ENCODE results near the gene L1CAM.

Gene L1CAM

DNA sequence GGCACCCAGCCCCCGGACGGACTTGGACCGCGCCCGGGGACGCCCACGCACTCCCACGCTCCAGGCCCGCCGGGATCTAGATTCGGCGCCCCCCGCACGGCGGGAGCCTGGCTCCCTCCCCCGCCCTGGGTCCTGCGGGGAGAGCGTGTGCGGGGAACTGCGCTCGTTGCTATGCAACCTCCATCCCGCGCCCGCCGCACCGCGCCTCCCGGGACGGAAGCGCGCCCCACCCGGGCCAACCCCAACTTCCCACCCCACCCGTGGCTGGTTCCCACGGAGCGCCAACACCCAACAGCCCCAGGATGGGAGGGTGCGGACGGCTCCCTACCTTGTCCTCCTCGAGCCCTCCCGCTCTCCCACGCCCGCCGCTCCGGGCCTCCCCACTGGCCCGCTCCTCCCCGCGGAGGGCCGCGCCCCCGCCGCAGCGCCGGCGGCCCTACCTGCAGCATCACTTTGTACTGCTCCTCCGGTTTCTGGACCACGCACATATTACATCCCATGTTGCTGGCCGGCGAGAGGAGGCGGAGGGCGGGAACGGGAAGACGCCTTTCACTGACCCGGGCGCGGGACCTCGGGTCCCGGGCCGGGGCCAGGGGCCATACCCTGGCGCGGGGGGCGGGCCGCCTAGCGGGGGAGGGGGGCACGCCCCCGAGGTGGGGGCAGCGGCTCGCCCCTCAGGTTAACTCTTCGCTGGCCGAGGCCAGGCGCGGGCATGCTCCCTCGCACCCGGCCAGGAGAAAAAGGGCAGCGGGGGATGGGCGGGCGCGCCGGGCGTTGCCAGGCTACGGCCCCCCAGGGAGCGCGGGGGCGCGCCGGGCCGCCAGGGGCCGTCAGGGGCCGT is 56.0 kb downstream of the L1CAM start, which contains the start of gene PDZD4 (continued):
- TF ChIP-seq, protein P1, sequence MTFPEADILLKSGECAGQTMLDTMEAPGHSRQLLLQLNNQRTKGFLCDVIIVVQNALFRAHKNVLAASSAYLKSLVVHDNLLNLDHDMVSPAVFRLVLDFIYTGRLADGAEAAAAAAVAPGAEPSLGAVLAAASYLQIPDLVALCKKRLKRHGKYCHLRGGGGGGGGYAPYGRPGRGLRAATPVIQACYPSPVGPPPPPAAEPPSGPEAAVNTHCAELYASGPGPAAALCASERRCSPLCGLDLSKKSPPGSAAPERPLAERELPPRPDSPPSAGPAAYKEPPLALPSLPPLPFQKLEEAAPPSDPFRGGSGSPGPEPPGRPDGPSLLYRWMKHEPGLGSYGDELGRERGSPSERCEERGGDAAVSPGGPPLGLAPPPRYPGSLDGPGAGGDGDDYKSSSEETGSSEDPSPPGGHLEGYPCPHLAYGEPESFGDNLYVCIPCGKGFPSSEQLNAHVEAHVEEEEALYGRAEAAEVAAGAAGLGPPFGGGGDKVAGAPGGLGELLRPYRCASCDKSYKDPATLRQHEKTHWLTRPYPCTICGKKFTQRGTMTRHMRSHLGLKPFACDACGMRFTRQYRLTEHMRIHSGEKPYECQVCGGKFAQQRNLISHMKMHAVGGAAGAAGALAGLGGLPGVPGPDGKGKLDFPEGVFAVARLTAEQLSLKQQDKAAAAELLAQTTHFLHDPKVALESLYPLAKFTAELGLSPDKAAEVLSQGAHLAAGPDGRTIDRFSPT (tag by site-specific recombination; IDR thresholded peaks at IDR 0.05) = no peak
- TF ChIP-seq OVOL3 (tag by site-specific recombination; IDR thresholded peaks at IDR 0.05) = no peak
- TF ChIP-seq ZNF391 (tag by site-specific recombination; IDR thresholded peaks at IDR 0.05; ENCODE audit: borderline replicate concordance, low read depth) = no peak
- TF ChIP-seq ZNF555 (tag by site-specific recombination; conservative IDR thresholded peaks at IDR 0.05) = no peak
- peak; percentile 63 for TF ChIP-seq ZBTB8A (tag by site-specific recombination; IDR thresholded peaks at IDR 0.05)
- no peak for TF ChIP-seq HOXC10 (CRISPR knock-in tag; IDR thresholded peaks at IDR 0.05)
- TF ChIP-seq TRIM28 (IDR thresholded peaks at IDR 0.05; ENCODE audit: borderline replicate concordance, low read length) = no peak
- TF ChIP-seq, protein P2, sequence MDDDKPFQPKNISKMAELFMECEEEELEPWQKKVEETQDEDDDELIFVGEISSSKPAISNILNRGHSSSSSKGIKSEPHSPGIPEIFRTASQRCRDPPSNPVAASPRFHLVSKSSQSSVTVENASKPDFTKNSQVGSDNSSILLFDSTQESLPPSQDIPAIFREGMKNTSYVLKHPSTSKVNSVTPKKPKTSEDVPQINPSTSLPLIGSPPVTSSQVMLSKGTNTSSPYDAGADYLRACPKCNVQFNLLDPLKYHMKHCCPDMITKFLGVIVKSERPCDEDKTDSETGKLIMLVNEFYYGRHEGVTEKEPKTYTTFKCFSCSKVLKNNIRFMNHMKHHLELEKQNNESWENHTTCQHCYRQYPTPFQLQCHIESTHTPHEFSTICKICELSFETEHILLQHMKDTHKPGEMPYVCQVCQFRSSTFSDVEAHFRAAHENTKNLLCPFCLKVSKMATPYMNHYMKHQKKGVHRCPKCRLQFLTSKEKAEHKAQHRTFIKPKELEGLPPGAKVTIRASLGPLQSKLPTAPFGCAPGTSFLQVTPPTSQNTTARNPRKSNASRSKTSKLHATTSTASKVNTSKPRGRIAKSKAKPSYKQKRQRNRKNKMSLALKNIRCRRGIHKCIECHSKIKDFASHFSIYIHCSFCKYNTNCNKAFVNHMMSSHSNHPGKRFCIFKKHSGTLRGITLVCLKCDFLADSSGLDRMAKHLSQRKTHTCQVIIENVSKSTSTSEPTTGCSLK (tag by site-specific recombination; IDR thresholded peaks at IDR 0.05) = no peak
- TF ChIP-seq ZNF23 (tag by site-specific recombination; IDR thresholded peaks at IDR 0.05; ENCODE audit: borderline replicate concordance) = no peak
- TF ChIP-seq ZNF677 (tag by site-specific recombination; IDR thresholded peaks at IDR 0.05) = no peak
- no peak for TF ChIP-seq ZNF549 (tag by site-specific recombination; IDR thresholded peaks at IDR 0.05)
- no peak for TF ChIP-seq ZXDB (tag by site-specific recombination; IDR thresholded peaks at IDR 0.05)
- TF ChIP-seq EGR2 (tag by site-specific recombination; IDR thresholded peaks at IDR 0.05; ENCODE audit: low read depth) = peak; percentile 94
- TF ChIP-seq, protein P3, sequence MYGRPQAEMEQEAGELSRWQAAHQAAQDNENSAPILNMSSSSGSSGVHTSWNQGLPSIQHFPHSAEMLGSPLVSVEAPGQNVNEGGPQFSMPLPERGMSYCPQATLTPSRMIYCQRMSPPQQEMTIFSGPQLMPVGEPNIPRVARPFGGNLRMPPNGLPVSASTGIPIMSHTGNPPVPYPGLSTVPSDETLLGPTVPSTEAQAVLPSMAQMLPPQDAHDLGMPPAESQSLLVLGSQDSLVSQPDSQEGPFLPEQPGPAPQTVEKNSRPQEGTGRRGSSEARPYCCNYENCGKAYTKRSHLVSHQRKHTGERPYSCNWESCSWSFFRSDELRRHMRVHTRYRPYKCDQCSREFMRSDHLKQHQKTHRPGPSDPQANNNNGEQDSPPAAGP (tag by site-specific recombination; IDR thresholded peaks at IDR 0.05) = no peak
- TF ChIP-seq, protein P4, sequence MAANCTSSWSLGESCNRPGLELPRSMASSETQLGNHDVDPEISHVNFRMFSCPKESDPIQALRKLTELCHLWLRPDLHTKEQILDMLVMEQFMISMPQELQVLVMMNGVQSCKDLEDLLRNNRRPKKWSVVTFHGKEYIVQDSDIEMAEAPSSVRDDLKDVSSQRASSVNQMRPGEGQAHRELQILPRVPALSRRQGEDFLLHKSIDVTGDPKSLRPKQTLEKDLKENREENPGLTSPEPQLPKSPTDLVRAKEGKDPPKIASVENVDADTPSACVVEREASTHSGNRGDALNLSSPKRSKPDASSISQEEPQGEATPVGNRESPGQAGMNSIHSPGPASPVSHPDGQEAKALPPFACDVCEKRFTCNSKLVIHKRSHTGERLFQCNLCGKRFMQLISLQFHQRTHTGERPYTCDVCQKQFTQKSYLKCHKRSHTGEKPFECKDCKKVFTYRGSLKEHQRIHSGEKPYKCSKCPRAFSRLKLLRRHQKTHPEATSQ (tag by site-specific recombination; IDR thresholded peaks at IDR 0.05) = no peak
- no peak for TF ChIP-seq ZNF510 (tag by site-specific recombination; IDR thresholded peaks at IDR 0.05; ENCODE audit: insufficient replicate concordance)
- TF ChIP-seq SETDB1 (IDR thresholded peaks at IDR 0.05; ENCODE audit: insufficient read length, low read length) = no peak
- TF ChIP-seq GLI2 (tag by site-specific recombination; IDR thresholded peaks at IDR 0.05; ENCODE audit: borderline replicate concordance, low read depth) = no peak
- TF ChIP-seq, protein P5, sequence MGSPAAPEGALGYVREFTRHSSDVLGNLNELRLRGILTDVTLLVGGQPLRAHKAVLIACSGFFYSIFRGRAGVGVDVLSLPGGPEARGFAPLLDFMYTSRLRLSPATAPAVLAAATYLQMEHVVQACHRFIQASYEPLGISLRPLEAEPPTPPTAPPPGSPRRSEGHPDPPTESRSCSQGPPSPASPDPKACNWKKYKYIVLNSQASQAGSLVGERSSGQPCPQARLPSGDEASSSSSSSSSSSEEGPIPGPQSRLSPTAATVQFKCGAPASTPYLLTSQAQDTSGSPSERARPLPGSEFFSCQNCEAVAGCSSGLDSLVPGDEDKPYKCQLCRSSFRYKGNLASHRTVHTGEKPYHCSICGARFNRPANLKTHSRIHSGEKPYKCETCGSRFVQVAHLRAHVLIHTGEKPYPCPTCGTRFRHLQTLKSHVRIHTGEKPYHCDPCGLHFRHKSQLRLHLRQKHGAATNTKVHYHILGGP (tag by site-specific recombination; IDR thresholded peaks at IDR 0.05) = no peak
- TF ChIP-seq ZNF785 (tag by site-specific recombination; IDR thresholded peaks at IDR 0.05) = no peak
- no peak for TF ChIP-seq IKZF3 (tag by site-specific recombination; IDR thresholded peaks at IDR 0.05)
- no peak for TF ChIP-seq ZNF37A (tag by site-specific recombination; IDR thresholded peaks at IDR 0.05)
- no peak for TF ChIP-seq ZNF2 (tag by site-specific recombination; IDR thresholded peaks at IDR 0.05)
- no peak for TF ChIP-seq ZFP41 (tag by site-specific recombination; IDR thresholded peaks at IDR 0.05; ENCODE audit: borderline replicate concordance)
- TF ChIP-seq KLF1 (tag by site-specific recombination; IDR thresholded peaks at IDR 0.05) = peak; percentile 69
- no peak for TF ChIP-seq ZNF76 (tag by site-specific recombination; IDR thresholded peaks at IDR 0.05; ENCODE audit: borderline replicate concordance, low read depth)
- no peak for TF ChIP-seq ZFP69B (tag by site-specific recombination; IDR thresholded peaks at IDR 0.05)
- no peak for TF ChIP-seq ZNF324 (tag by site-specific recombination; IDR thresholded peaks at IDR 0.05)
- no peak for TF ChIP-seq ZNF624 (tag by site-specific recombination; IDR thresholded peaks at IDR 0.05)
- TF ChIP-seq, protein P6, sequence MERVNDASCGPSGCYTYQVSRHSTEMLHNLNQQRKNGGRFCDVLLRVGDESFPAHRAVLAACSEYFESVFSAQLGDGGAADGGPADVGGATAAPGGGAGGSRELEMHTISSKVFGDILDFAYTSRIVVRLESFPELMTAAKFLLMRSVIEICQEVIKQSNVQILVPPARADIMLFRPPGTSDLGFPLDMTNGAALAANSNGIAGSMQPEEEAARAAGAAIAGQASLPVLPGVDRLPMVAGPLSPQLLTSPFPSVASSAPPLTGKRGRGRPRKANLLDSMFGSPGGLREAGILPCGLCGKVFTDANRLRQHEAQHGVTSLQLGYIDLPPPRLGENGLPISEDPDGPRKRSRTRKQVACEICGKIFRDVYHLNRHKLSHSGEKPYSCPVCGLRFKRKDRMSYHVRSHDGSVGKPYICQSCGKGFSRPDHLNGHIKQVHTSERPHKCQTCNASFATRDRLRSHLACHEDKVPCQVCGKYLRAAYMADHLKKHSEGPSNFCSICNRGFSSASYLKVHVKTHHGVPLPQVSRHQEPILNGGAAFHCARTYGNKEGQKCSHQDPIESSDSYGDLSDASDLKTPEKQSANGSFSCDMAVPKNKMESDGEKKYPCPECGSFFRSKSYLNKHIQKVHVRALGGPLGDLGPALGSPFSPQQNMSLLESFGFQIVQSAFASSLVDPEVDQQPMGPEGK (tag by site-specific recombination; IDR thresholded peaks at IDR 0.05) = peak; percentile 66; the same call in 1 of the 2 replicates

All from HEK293 (cell line).